Left colon (tissue), 2 donors: Measurements from ENCODE around the gene COPB1. TPM values are rescaled to one million over a fixed set of nuclear protein-coding genes. Genes with fewer than 3 reads are reported as not detected.
"Not testable (repeated sequence)": the region's sequence is repeated elsewhere in the genome, so short reads cannot be mapped to it uniquely, and the experiment has no call there.

Experiments
- ATAC-seq: fragments of 200-7000 bp; cut with Tn5 transposase; one replicate; pipeline ENCODE4 v1.9.1; 2020; ENCODE audit warnings: mild to moderate bottlenecking, moderate library complexity
- DNase-seq, 2 donors: peaks; one replicate each; pipeline ENCODE4 v3.0.0-alpha.2; 2020
- intact Hi-C, 2 donors: fragments of 100-400 bp; cut with DNase I in 1 of 2; cut with micrococcal nuclease in 1 of 2; formaldehyde crosslinking; loops; one replicate each; pipeline versions ENCODE4 v1.11.2 to v1.14.0; 2022; cut with DNase I, micrococcal nuclease
- long read RNA-seq: library from polyadenylated mRNA; unstranded; transcript quantifications from one replicate; pipeline ENCODE4 v2.0.0, GENCODE V29; 2021
- total RNA-seq, 2 donors: library from RNA; stranded (reverse); fragmentation: NEBNext Ultra II Directional; extraction: Animal tissue kit (Norgen Biotek cat#: 25700); gene quantifications; one replicate each; pipeline ENCODE4 v1.2.1, GENCODE V29; 2021
- donor health status: DM: no; HTN: no; CAD: no.
- donor health status: DM: yes; HTN: yes; CAD: no.

COPB1 gene, protein sequence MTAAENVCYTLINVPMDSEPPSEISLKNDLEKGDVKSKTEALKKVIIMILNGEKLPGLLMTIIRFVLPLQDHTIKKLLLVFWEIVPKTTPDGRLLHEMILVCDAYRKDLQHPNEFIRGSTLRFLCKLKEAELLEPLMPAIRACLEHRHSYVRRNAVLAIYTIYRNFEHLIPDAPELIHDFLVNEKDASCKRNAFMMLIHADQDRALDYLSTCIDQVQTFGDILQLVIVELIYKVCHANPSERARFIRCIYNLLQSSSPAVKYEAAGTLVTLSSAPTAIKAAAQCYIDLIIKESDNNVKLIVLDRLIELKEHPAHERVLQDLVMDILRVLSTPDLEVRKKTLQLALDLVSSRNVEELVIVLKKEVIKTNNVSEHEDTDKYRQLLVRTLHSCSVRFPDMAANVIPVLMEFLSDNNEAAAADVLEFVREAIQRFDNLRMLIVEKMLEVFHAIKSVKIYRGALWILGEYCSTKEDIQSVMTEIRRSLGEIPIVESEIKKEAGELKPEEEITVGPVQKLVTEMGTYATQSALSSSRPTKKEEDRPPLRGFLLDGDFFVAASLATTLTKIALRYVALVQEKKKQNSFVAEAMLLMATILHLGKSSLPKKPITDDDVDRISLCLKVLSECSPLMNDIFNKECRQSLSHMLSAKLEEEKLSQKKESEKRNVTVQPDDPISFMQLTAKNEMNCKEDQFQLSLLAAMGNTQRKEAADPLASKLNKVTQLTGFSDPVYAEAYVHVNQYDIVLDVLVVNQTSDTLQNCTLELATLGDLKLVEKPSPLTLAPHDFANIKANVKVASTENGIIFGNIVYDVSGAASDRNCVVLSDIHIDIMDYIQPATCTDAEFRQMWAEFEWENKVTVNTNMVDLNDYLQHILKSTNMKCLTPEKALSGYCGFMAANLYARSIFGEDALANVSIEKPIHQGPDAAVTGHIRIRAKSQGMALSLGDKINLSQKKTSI
- 10 to 100 TPM; 82.4 to 83.8 TPM for total RNA-seq
- long read RNA-seq, transcript COPB1-202 (22 exons, 3,382 nt): major isoform, 56 of 104 reads
- long read RNA-seq, partial matches to known transcripts: 19 of 104 reads
- long read RNA-seq, other reads (novel, unspliced or antisense): 27 of 104 reads

DNA sequence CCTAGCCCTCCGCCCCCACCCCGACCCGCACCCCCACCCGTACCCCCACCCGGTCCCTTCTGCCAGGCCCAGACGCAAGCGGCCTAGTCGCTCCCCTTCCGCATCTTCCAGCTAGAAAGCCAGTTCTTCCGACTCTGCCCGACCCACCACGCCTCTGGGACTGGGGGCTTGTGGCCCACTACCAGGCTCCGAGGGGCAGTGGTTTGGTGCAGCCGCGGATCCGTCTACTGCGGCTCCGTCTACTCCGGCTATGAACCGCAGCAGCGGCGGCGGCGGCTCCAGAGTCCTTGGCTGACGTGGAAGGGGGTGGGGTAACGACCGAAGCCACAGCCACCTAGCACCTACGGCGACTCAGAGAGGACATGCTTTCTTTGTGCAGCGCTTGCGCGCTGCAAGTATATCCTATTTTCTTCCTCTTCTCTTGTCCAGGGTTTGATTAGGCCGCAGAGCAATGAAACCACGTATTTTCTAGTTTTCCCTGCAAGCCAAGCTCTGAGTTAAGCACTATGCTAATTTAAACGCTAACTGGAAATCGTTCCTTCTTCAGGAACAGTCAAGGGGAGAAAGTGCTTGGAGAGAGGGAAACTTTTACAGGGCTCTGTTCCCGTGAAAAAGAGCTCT lies at the start of gene COPB1:
TSS of gene COPB1 (minus strand) at position 252 of the 621 bp plus-strand sequence. CDS start 883 bp downstream, outside the sequence.
- peak; percentile 97 for ATAC-seq
- intact Hi-C loops: no loop called here
- DNase-seq: peak; percentile 96

DNA sequence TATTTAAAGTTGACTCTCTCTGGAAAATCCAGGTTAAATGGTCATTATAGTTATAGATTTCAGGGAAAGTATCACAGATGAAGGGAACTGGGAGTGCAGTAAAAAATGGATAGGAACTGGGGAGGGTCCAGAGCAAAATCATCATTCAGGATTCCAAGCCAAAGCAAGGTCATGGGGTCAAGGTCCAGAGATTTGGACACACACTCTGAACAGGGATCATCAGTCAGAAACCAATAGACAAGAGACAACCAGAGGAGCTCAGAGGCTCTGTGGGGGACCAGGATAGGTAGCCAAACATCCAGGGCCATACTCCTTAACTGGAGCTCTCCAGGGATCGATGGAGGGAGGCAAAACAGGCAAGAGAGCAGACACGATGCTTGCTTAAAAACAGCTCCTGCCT lies 47.8 kb upstream of the COPB1 start:
- intact Hi-C loops: no loop called here
- DNase-seq: no peak
- ATAC-seq: no peak

DNA sequence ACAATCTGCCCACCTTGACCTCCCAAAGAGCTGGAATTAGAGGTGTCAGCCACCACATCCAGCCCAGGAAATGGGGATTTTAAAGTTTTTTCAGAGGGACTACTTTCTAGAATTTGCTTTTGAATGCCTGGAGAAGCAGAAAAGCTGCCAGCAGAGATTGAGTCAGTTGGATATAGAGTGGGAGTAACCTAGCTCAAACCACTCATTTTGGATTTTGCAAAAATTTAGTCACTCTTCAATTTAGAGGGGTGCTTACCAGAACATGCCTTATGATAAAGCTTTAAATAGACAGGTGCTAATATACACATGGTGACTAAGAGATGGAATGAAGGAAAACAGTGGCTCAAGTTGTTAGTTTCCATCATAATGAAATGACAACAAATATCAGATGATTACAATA lies 47.1 kb upstream of the COPB1 start:
- intact Hi-C loops: no loop called here
- ATAC-seq: no peak

DNA sequence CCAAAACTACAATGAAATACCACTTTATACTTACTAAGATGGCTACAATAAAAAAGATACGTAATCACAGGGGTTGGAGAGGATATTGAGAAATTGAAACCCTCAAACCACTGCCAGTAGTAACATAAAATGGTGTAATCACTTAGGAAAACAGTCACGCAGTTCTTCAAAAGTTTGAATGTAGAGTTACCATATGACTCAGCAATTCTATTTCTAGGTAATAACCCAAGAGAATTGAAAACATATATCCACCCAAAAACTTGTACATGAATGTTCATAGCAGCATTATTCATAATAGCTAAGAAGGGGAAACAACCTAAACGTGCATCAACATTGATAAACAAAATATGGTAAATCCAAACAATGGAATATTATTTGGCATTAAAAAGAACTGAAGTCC lies 45.0 kb upstream of the COPB1 start:
- ATAC-seq: no peak

More for the DNA sequence above, 47.1 kb upstream of the COPB1 start:
- DNase-seq: no peak

DNA sequence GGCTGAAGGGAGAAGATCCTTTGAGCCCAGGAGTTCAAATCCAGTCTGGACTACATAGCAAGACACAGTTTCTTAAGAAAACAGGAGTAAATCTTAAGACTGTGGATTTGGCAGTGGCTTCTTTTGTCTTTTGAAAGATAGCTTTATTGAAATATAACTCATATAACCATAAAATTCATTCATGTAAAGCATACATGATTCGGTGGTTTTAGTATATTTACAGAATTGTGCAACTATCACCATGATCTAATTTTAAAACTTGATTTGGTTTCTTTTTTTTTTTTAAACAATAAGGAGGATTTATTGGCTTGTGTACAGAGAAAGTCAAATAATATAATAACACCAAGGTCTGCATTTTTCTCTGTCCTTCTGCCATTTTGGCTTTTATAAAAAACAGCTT lies 43.6 kb upstream of the COPB1 start:
- intact Hi-C loops: no loop called here
- DNase-seq (no peak), ATAC-seq (peak; percentile 53)

More for the DNA sequence above, 45.0 kb upstream of the COPB1 start:
- intact Hi-C loops: no loop called here
- no peak for DNase-seq

DNA sequence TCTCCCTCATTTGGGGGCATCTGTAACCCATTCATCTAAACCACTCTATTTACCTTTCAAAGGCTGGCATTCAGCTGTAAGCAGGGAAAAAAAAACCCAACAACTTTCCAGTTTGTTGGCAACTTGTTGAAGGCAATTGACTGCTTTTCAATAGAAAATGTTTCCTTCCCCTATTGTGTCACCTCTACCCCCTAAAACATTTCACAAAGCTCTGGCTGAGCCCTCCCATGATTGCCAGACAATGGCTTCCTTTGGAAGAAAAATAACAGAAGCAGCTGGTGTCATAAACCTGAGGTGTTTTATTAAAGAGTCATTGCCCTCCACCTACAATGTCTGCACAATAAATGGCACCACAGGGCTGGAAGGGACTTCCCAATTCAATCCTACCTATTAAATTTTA lies 42.7 kb upstream of the COPB1 start:
- DNase-seq (no peak), ATAC-seq (peak; percentile 87)
- intact Hi-C loops: no loop called here

DNA sequence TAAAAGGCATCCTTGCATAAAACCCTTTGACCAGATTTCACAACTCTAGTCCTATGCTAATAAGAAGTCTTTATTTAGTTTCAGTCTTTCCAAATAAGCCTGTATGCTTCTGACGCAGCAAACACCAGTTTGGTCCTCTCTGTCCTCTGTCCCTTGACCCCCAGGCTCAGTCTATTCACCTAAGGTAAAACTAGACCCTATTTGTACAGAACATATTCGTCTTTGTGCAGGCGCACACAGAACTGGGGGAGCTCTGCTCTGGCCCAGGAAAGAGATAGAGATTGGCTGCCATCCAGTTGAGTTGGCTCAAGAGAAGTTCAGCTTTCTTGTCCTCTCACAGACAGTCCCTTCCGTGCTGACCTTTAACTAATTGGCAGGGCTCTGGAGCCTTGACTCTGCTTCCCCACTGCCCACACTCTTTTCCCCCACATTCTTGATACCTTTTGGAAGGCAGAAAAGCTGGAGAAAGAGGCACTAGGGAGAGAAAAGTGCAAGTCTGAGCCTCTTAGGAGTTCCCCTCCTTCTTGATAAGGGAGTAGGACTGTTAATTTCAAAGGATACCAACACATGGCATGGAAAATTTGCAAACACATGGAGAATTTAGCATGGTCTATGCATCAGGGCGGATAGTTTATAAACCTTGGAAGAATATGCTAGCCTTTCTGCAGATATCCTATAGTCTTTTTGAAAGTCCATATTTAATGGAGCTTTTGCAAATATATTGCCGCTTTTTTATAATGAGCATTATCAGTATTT lies 41.8 kb upstream of the COPB1 start:
- intact Hi-C loops: no loop called here

DNA sequence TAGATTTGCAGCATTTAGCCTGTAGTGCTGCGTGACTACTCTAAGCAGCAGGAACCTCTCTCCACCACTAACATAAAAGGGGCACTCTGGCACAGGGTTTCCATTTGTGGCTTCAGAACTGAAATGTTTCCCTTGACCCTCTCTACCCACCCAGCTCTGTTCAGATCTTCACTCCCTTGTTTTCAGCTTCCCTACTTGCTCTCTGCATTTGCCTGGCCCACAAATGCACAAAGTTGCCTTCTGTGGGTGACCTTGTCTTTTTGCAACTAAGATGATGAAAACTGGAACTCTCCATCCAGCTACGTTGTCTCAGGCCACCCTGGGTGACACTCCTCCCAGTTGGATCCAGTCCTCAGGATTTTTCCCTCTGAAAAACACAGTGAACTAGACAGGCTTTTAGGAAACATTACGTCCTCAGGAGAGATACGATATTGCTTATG lies 40.4 kb upstream of the COPB1 start:
- intact Hi-C loops: loop anchor here in 1 of 2 donors (10.0 kb wide), 1 partner anchor 105 kb away; the partner anchor contains the start of gene PDE3B
- ATAC-seq (no peak), DNase-seq (no peak)

More for the DNA sequence above, 41.8 kb upstream of the COPB1 start:
- ATAC-seq (no peak), DNase-seq (no peak)

DNA sequence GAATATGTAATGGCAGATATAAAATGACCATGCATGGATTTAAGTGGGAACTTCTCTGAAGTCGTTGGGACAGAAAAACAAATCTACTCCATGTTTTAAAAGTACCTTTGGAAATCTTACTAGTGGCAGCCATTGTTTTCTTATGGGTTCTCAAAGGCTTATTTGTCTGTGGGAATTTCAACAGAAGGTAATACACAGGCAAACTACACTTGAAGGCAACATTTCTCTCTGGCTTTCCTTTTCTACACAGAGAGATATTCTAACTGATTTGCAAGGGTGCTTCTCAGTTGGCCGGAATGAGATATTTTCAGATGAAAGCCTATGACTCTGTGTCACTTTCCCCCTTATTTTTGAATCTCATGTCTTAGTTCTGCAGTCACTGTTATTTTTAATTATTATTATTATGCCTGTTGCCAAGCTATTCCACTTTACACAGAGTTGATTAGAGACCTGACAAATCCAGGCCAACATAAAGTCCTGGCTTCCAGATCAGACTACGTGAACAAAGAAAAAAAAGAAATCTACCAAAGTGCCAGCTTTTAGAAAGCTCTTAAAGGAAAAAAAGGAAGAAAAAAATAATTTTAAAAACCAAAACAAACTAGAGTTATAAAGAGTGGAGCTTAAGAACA lies 39.4 kb upstream of the COPB1 start:
- no peak for DNase-seq
- no peak for ATAC-seq
- intact Hi-C loops: loop anchor here in 1 of 2 donors (10.0 kb wide), 1 partner anchor 106 kb away; the partner anchor contains the start of gene PDE3B

DNA sequence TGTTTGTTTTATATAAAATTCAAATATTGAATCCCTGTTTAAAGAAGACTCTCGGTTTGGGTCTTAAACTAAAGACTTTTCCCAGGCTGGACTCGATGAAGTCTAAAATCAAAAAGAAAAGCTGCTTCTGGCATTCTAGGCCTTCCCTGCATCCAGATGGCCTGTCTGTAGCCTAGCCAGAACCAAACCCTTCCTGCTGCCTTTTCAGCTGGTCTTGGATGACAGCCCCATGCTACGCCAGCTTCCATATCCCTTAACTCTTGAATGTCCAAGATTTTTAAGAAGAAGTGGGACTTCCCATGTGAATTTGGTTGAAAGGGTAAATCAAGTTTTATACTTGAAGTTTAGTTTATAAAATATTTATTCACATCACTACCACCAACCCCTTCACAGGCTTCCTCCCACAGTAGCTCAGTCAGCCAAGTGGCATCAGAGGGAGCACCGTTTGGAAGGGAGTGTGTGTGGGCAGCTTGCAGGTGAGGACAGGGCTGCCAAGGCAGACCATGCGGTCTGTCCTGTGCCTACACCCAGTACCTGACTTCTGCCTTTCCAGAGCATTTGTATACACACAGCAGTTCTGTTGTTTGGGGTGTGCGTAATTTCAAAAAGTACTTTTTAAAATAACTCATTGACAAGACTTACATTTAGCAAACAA lies 38.8 kb upstream of the COPB1 start:
- ATAC-seq (no peak), DNase-seq (no peak)
- intact Hi-C loops: loop anchor here in 1 of 2 donors (10.0 kb wide), 1 partner anchor 106 kb away; the partner anchor contains the start of gene PDE3B

DNA sequence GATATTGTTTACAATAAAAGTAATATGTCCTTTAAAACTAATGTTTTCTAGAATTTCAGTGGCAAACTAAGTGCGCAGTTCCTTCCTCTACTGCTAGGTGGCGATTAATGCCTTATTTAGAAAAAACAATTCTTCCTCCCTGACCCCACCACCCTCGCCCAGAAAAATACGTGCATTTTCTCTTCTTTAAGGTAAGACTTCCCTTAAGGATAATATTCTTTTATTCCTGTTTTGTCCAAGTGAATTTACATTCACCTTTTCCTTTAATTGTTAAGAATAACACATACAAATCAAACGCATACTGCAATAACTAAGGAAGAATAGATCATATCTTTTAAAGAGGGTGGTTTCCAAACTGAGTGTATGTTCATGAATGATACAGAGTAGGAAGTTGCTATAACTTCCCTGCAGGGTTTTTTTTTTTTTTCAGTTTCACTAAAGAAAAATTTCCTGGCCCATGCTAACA lies 37.6 kb upstream of the COPB1 start:
- intact Hi-C loops: loop anchor here in 1 of 2 donors (10.0 kb wide), 1 partner anchor 108 kb away; the partner anchor contains the start of gene PDE3B

DNA sequence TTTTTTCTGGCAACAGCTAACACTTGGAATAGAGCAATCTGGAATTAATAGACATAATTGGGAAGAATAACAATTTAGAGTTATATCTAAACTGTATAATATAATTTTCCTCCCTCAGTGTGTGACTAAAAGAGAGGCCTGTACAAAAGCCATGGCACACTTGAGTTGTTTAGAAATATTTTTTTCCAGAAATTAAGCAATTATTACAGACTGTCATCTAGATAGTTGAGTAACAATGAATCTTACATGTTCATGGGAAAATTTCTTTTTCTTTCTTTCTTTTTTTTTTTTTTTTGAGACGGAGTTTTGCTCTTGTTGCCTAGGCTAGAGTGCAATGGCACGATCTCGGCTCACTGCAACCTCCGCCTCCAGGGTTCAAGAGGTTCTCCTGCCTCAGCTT lies 35.6 kb upstream of the COPB1 start:
- ATAC-seq, DNase-seq: not testable (repeated sequence)
- intact Hi-C loops: loop anchor here in 1 of 2 donors (10.0 kb wide), 1 partner anchor 110 kb away; the partner anchor contains the start of gene PDE3B

More for the DNA sequence above, 37.6 kb upstream of the COPB1 start:
- peak; percentile 68 for ATAC-seq
- DNase-seq: peak in 1 of 2 donors; percentile 41

DNA sequence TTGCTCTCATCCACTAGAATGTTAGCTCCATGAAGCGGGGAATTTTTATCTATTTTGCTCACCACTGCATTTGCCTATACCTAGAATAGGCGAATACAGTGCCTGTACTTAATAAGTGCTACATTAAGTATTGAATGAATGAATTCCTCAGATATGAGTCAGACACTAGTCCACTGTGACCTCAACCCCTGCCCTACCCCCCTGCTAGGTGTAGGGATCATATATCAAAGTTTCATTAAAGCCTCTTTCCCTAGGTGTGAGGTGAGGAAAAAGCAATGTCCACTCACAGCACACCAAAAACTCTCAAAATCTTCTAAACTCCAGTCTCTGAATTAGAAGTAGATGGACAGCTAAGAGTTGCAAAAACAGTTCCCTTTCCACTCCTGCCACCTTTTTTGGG lies 30.3 kb upstream of the COPB1 start:
- ATAC-seq (no peak), DNase-seq (no peak)
- intact Hi-C loops: loop anchor here in 1 of 2 donors (5.0 to 10.0 kb wide), 2 partner anchors 115 to 372 kb away; partner anchors contain the start of gene PDE3B

DNA sequence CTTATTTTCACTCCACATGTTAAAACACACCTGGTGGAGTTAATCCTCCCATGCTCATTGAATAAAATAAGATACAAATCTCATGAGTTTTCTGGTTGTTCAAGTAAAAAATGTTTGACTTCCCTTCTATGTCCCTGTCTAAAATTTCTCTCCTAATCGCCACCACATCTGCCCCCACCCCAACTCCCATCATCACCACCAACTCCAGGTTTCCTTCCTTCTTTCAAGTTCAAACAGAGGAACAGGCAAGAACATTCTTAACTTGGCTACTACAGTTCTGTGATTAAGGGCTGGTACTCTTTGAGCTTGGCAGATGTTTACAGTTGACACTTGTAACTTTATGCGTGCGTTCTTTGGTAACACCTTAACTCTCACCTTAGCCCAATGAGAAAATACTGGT lies 29.7 kb upstream of the COPB1 start:
- ATAC-seq (no peak), DNase-seq (no peak)
- intact Hi-C loops: loop anchor here in 1 of 2 donors (5.0 kb wide), 1 partner anchor 373 kb away; no protein-coding TSS in a partner anchor

DNA sequence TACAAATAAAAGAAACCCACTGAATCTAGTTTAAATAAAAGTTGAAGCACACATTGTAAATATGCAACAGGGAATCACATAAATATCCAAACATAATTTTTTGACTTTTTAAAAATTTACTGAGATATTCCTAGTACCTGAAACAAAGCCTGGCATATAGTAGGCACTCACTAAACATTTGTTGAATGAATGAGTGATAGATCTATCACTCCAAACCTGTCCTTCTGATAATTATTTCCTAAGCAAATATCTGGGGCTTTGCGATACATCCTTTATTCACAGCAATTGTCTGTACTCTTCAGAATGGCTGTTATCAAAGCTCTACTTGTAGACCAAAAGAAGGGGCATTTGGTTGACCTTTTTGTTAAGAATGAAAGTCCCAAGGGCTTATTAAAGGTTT lies 23.2 kb upstream of the COPB1 start:
- DNase-seq (no peak), ATAC-seq (no peak)
- intact Hi-C loops: no loop called here

DNA sequence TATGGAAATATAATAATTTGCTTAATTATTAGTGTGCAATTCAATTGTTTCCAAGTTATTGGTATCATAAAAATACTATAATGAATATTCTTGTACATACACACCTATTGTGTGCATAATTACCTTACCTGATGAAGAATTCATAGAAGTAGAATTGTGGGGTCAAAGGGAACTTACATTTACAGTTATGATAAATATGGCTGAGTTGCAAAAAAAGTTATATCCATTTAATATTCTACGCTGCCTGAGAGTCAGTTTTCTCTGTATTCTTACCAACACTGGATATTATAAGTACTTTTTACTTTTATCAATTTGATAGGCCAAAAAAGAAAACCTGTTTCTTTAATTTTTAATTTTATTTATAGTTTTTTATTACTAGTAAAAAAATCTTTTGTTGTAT lies 22.6 kb upstream of the COPB1 start:
- no peak for DNase-seq
- ATAC-seq: no peak
- intact Hi-C loops: no loop called here
